Stimulated activated CD4-positive, alpha-beta T cell treated with anti-CD3 and anti-CD28 coated beads, Interleukin-4, amount 100 ng/mL, for 1 hour (primary cell): ENCODE results near the gene LAMTOR4.

Experiments
- DNase-seq: peaks from one replicate; pipeline ENCODE4 v3.0.0-alpha.2; 2020

The LAMTOR4 gene

DNA sequence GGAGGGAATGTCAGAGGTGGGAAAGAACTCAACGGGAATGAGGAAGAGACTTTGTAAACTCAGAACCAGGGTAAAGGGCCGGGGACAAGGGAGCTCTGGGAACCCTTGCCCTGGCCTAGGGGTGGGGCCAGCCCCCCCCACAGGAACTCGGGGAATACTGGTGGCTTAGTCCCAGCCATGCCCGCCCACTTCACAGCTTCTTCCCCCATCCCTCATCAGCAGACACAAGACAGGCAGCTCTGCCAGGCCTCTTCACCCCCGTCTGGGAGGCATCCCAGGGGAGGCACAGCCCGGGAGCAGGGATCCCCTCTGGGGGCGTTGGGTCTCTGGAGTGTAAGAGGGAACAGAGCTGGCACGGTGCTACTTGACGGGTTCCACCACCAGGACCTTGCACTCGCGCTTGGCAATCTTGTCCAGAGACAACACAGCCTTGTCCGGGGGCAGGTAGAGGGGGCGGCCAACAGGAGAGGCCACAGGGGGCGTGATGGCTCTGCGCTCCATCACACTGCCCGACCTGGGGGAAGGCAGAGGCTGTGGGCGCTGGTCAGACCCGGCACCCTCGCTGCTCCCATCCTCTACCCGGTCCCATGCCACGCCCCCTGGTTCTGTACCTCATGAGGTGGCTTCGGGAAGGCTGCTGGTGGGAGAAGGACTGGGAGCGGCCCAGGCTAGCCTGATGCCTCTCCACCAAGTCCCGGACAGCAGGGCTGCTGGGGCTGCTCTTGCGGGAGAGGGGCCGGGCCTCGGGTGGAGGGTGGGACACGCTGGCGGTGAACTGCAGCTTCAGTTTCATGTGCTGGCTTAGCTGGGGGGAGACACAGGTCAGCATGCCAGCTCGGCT, 6.2 kb downstream of the LAMTOR4 start:
- no peak for DNase-seq

DNA sequence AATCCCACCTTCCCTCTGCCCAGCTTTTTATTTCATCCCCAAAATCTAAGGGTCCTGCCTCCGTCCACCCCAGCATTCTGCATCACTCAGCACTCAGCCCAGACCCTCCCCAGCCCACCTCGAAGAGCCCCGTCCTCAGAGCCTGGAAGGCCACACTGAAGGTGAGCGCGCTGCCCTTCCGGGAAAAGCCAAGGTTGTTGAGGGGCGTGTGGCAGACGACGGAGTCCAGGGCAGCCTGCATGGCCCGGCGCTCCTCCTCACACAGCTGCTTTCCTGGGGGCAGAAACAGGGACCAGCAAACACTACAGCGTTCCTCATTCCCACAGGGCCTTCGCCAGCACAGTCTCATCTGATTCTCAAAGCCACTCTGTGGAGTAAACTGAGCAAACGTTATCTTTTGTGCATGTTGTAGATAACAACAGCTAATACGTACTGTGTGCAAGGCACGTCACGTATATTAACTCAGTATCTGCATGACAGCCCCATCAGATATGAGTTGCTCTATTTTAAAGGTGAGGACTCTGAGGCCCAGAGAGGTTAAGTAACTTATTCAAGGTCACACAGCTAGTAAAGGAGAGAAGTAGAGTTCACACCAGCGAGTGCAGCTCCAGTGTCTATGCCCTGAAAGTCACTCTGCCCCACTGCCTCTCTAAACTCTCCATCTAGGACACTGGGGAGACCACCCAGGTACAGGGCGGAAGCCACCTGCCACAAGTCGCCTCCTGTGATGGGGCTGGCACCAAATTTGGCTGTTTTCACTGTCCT, 7.0 kb downstream of the LAMTOR4 start:
- no peak for DNase-seq

DNA sequence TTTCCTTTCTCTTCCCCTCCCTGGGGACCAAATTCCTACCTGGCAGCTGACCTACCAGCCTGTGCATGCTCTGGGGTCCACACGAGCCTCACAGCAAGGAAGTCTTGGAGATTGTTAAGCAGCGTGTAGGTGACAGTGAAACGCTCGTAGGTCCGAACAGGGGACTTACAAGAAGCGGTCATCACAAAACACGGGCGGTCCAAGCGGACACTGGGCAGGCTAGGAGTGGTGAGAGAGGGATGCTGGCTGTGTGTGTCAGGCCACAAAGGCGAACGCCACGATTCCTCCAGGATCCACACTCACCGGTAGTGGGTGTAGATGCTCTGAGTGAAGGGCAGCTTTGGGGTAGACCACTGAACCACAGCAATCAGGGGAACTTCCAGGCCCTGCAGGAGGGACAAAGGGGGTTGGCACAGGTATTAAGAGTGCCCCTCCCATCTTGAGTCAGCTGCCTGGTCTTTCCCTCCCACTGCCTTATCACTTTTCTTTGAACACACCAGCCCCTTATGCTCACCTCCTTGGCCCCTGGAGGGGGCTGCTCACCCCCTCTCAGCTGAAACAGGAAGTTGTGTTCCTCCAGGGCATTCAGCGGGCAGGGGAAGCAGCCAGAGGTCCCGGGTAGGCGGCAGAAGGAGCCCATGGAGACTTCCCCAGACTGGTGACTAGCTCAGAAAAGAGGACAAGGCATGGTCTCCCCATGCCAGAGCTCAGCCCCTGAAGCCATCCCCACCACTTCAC, 7.8 kb downstream of the LAMTOR4 start:
- no peak for DNase-seq

DNA sequence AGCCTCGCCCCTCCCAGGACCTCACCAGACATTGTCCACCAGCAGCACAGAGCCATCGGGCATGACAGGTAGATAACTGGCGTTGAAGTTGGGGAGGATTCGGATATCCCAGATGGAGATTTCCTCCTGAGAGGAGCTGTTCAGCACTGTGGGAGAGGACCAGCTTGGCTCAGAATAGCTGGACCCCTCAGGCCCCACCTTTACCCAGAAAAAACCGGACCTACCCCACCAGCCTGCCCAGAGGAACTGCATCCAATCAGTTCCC, 8.3 kb downstream of the LAMTOR4 start:
- no peak for DNase-seq

DNA sequence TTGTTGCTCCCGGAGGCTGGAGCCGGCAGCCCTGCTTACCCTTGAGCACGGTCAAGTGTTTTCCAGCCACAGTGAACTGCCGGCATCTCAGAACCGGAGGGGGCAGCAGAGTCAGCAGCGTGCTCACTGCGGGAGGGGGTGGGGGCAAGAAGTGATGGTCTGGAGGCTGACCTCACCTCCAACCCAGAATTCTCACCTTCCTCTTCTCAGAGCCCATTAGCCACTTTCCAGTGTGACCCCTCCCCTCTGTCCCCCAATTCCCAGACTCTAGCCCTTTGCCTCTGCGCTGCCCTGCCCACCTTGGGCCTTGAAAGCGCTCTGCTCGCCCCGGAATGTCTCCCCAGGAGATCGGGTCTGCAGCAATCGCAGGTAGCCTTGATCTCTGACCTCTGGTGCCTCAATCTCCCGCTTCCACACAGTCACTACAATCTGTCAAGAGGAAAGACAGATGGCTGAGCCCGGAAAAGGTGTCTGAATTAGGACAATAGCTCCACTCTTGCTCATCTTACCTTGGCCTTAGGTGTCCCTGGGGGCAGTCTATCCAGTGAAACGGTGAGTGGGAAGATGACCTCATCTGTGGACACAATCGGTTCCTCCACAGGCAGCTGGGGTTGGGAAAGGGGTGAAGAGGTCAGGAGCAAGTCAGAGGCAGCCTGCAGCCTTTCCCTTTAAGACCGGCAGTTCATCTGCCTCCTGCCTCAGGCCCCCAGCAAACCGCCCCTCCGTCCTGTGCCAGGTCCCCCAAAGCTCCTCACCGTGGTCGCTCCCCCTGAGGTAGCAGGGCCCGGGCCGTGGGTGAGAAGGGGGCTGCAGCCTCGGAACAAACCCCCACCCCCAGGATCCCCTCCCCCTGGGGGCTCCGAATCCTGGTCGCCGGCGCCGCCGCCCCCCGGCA, 8.9 kb downstream of the LAMTOR4 start:
- DNase-seq = no peak

DNA sequence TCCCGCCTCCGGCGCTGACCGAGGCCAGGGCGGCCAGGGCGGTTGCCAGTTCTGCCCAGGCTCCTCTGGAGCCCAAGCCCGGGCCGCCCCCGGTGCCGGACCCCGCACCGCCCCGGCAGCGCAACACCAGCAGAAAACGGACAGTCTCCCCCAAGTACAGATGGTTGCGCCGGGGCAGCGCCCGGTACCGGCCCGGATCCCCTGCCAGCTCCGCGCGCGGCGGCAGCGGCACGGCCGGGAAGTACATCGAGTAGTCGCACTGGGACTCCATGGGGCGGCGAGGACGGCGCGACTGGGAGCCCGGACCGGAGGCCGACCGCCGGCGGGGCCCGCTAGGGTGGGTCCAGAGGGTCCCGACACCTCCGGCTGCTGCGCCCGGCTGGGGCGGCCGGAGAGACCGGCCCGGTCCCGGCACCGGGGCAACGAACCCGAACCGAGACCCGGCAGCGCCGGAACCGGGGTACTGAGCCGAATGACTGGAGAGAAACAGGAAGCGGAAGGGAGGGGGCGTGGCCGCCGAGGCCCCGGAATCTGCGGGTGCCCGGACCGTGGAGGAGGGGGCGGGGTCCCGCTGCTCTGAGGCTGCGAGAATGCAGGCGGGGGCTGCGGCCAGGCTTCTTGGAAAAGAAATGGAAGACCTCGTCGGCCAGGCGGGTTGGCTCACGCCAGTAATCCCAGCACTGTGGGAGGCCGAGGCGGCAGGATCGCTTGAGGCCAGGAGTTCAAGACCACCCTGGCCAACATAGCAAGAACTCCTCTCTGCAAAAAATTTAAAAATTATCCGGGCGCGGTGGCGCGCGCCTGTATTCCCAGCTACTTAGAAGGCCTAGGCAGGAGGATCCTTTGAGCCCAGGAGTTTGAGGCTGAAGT, 9.7 kb downstream of the LAMTOR4 start, which contains the start of gene TRAPPC14:
Gene TRAPPC14, minus strand, starts transcription at position 495 of the 870 bp plus-strand sequence. Its CDS starts 224 bp downstream, at position 271.
- DNase-seq = peak; percentile 97

DNA sequence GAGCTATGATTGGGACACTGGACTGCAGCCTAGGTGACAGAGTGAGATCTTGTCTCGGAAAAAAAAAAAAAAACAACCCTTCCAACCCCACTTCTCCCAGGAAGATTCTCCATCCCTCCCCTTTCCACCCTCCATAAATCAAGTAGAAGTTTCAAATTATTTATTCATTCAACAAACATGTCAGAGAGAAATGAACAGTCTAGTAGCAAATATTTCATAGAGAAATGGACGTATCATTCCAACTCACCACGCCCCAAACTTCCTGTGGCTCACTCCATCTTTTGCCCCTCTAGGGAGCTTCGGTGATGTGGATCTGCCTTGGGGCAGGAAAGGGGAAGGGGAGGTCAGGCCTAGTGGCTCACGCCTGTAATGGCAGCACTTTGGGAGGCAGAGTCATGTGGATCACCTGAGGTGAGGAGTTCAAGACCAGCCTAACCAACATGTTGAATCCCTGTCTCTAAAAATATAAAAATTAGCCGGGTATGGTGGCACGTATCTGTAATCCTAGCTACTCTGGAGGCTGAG, 10.4 kb downstream of the LAMTOR4 start:
- DNase-seq = no peak

DNA sequence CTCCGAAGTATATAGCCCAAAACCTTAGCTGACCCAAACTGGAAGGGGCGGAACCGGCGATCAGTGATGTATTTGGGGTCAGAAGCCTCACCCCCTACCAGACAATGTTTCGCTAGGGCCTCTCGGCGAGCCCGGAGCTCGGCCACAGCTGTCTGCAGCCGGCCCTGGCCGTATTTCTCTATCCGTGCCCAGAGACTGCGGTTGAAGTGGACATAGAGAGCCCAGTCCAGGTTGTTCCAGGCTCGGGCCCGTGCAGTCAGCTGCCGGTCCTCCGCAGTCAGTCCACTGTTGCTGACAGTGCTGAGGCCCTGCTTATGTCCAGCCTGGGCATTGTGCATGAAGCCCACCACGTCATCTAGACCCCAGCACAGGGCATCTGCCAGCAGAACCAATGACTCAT, 11.3 kb downstream of the LAMTOR4 start:
- no peak for DNase-seq

DNA sequence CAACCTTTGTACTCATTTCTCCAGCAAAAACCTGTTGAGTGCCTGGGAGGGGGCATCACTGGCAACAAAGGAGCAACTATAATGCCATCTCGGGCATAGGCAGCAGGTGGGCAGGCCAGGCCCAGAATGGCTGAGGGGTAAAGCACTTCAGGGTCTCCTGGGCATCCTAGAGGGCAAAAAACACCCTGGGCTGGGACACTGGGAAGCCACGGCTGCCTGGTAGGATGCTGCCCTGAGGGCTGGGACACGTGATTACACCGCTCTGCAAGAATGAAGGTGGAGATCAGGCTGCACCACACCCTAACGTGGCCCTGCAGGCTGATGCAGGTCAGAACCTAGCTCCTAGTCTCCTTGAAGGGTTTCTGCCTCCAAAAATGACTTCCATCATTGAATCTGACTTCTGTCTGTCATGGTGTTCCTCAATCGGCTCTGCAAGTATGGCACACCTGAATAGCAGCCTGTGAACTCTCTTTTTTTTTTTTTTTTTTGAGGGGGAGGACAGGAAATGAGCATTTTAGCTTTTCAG, 14.4 kb downstream of the LAMTOR4 start:
- no peak for DNase-seq

DNA sequence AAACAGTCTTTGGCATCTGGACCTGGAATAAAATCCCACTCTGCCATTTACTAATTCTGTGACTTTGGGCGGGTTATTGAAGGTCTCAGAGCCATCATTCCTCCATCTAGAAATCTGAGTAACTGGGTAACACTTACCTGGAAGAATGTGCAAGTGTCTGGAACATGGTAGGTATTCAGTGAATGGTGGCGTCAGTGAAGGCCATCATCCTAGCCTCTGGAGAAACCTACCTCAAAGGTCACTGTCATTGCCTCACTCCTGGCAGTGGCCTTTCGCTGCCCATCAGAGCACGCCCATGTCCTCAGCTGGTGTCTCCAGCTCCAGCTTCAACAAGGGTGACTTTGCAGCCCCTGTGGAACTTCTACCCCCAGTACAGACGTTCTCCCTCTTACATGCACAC, 15.2 kb downstream of the LAMTOR4 start:
- DNase-seq = no peak

DNA sequence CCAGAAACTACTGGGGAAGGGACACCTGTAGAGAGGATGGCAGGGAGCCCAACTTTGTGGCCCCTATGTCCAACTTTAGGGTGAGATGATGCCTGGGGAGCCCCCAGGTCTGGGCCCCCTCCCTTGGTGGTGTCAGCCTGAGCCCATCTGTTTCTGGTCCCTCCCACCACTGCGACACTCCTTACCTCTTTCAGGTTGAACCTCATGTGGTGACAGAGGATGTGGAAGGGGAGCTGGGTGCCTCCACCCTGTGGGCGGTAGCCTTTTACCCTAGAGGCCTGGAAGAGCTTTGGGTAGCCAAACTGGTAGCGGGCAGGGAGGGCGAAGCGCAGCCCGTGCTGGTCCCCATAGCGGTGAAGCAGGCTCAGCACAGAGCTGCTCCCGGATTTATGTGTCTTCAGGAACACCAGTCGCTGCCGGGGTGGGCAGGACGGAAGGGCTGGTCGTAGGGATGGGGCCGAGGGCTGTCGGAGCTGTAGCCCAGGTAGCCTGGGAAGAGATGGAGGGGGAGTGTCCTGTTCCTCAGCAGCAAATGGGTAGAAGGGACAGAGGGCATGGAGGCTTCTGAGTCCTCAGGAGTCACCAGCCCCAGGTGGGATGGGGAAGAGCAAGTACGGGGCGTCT, 17.7 kb downstream of the LAMTOR4 start:
- peak; percentile 36 for DNase-seq

DNA sequence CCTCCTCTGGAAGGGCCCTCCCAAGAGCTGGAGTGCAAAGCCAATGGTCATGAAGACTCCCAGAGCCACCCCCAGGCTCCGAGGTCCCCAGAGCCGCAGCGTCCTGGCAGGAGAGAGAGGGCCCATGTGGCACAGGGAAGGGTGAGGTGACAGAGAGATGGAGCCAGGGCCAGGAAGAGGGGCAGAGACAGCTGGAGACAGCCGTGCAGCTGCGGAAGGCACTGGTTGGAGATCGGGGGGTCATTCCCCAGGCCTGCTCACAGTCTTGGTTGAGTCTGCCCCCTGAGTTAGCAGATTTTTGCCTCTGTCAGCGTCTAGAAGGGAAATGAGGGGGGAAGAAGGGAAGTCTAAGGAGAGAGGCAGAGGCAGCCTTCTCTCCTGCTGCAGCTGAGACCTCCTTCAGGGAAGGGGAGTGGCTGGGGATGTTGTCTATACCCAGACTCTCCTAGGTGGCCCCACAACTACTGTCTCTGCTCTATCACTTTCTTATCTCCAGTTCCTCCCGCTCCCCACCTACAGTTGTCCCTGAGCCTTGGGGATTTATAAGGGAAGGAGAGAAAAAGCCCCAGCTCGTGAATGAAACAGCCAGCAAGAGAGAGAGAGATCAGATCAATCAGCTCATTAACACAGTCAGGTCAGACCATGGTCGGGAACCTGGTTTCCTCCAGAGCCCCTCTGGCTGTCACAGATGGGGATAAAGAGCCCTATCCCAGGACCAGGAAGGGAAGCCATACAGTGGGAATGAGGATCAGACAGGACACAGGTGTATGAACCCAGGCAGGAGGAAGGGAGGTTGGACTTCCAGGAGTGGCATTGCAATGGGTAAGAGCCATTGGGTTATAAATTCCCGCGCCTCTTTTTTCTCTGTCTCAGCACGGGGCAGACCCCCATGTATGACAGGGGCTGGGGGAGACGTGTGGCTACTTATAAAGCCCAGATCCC, 18.5 kb downstream of the LAMTOR4 start:
- DNase-seq = no peak

DNA sequence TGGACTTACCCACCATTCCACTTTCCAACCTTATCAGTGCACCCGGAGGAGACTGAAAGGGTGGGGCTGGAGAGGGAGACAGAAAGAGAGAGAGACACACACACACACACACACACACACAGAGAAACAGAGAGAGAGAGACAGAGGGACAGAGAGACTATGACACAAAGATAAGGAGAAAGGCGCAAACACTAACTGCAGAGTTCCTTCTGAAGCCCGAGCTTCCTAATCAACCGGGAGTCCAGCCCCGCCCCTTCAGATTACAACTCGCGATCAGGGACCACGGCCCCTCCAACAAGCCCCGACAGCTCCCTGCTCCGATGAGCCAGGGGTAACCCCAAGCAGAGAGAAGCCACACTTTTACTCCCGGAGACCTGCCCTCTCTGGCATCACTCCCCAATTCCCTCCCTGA, 19.2 kb downstream of the LAMTOR4 start:
- DNase-seq = no peak

DNA sequence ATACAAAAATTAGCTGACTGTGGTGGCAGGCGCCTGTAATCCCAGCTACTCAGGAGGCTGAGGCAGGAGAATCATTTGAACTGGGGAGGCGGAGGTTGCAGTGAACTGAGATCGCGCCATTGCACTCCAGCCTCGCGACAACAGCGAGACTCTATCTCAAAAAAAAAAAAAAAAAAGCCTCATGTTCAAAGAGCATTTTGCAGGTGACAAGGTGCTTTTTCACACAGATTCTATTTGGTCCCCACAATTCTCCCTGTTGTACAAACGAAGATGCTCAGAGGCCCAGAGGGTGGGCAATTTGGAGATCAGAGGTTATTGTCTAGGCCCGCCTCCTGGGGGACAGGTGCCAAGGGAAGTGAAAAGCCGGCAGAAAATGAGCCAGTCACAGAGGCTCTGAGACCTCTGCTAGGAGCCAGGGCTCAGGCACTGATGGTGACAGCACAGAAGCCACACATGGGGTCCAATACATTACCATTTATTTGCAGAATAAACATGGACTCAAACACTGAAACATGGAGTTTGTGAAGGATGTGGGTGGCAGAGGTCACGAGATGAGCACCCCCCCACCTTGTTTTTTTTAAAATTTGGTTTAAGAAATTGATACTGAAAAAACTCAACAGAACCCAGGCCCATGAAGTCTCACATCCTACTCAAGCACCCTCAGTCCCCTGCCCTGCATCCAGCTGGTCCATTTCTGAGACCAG, 20.6 kb downstream of the LAMTOR4 start:
- DNase-seq = no peak

DNA sequence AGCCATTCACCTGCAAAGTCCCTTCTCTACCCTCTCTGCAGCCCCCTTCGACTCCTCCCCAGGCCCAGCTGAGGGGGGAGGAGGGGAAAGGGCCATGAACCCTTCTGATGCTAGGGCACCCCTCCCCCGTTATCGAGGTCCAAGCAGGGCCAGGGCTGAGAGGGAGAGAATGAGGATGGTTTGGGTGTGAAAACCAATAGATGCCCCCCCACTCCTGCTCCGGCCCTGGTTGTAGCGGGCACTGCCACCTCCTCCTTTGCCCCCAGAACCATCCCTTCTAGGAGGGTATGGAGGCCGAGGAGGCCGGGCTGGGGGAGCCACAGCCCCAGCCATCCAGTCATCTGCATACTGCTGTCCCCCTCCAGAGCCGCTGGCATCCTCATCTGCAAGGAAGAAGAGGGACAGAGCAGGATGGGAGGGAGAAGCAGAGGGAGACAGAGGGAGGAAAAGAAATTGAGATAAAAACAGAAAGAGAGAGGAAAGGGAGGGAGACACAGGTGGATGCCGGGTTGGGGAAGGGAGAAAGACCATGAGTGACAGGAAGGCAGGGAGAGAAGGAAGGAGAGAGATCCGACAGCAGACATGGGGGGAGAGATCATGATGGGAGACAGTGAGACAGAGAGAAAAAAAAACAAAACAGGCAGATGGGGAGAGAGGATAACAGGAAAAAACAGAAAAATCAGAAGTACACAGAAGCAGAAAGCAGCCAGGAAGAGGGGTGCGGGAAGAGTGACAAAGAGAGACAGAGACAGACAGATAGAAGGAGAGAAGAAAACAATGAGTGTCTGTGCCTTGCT, 21.6 kb downstream of the LAMTOR4 start:
- no peak for DNase-seq

DNA sequence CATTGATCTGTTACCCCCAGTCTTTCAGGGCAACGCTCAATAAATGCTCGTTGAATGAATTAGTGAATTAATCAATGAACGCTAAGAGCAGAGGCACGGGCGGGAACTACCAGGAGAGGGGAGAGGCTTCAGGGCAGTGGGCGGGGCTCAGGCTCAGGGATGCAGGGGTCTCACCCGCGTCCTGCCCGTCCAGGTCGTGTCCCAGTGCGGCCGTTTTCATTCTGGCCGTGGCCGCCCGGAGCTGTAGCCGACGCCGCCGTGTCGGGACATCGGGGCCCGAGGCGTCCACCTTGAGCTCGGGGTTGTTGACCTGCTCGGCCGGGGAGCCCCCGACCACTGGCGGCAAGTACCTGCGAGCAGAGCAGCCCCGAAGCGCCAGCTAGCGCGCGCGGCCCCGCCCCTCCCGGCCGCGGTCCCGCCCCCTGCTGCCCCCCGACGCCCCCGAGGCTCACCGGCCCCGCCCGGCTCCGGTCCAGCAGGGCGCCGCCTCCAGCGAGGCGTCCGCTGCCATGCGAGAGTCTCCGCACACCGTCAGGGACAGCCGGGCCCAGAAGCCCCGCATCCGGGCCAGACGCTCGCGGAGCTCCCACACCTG, 22.5 kb downstream of the LAMTOR4 start:
- no peak for DNase-seq

DNA sequence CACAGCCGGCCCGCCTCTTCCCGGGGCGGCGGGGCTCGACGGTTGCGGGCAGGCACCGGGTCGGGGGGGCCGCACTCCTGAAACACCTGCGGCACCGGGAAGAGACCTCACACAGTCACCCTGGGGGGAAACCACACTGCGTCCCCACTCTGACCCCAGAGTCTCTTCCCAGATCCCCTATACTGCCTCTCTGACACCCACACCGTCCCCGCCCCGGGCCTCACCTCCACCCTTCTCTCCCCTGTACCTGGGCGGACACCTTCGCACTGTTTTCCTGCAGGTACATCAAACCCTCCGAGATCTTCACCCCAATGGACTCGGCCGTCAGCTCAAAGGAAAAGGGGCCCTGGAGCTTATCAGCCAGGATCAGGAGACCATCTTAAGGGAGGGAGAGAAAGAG, 23.1 kb downstream of the LAMTOR4 start:
- no peak for DNase-seq
